Muscle layer of colon (tissue), 2 donors: ENCODE results near the gene STOX1.
"Not testable (repeated sequence)": the region's sequence is repeated elsewhere in the genome, so short reads cannot be mapped to it uniquely, and the experiment has no call there.

Experiments used
- H3K27ac ChIP-seq: one replicate; pipeline ENCODE4 v1.7.0; 2013; ENCODE audit warnings: low read depth, mild to moderate bottlenecking, low read length, moderate library complexity
- H3K27me3 ChIP-seq, 2 donors: one replicate each; pipeline ENCODE4 v1.7.0; 2013; ENCODE audit warnings: low read length in 2 of 2, mild to moderate bottlenecking in 2 of 2; ENCODE audit not compliant: insufficient read depth in 2 of 2, control insufficient read depth in 1 of 2
- H3K36me3 ChIP-seq: one replicate; pipeline ENCODE4 v1.7.0; 2013; ENCODE audit warnings: mild to moderate bottlenecking, low read length; ENCODE audit not compliant: insufficient read depth
- H3K4me1 ChIP-seq: one replicate; pipeline ENCODE4 v1.7.0; 2013; ENCODE audit warnings: mild to moderate bottlenecking, low read length; ENCODE audit not compliant: insufficient read depth
- H3K4me3 ChIP-seq, 2 donors: one replicate each; pipeline ENCODE4 v1.7.0; 2013; ENCODE audit warnings: low read length in 2 of 2, low read depth in 1 of 2, mild to moderate bottlenecking in 1 of 2, moderate library complexity in 1 of 2
- H3K9ac ChIP-seq: one replicate; pipeline ENCODE4 v1.7.0; 2013; ENCODE audit warnings: low read length
- H3K9me3 ChIP-seq: one replicate; pipeline ENCODE4 v1.7.0; 2013; ENCODE audit warnings: mild to moderate bottlenecking, low read length
- donor health status: abdominal sarcoma.
- donor health status: Adenocarcinoma of cecum.

STOX1 gene

GRCh38 chr10:68940917-68941316, 113.6 kb downstream of the STOX1 start:
- H3K36me3 ChIP-seq: peaks cover 18% of the 10 kb centered on the region
- H3K27ac ChIP-seq, H3K4me3 ChIP-seq, H3K9me3 ChIP-seq, H3K9ac ChIP-seq, H3K4me1 ChIP-seq, H3K27me3 ChIP-seq: not testable (repeated sequence)
